H9 (cell line): ENCODE measurements around the gene DHRS1. TPM values are rescaled to one million over a fixed set of nuclear protein-coding genes. Genes with fewer than 3 reads are reported as not detected.
A peak's percentile ranks its signal among the peaks of the same experiment; 100 is the strongest.

Experiments used
- DNase-seq: peaks from one replicate; pipeline ENCODE4 v3.0.0-alpha.2; 2017
- H2AFZ ChIP-seq: one replicate; pipeline ENCODE4 v1.6.1; 2013; ENCODE audit warnings: mild to moderate bottlenecking, low read length, control low read depth, moderate library complexity
- H2AK5ac ChIP-seq: 2 replicates; pipeline ENCODE4 v1.6.1; 2013; ENCODE audit warnings: low read length, control low read depth, mixed read lengths; ENCODE audit not compliant: insufficient read length
- H2BK120ac ChIP-seq: one replicate; pipeline ENCODE4 v1.6.1; 2013; ENCODE audit warnings: low read depth, mild to moderate bottlenecking, low read length, control low read depth, inconsistent platforms; ENCODE audit not compliant: poor library complexity, severe bottlenecking
- H2BK12ac ChIP-seq: 2 replicates; pipeline ENCODE4 v1.6.1; 2013; ENCODE audit warnings: low read length, control low read depth, mixed read lengths, low read depth; ENCODE audit not compliant: insufficient read length
- H2BK15ac ChIP-seq: 2 replicates; pipeline ENCODE4 v1.6.1; 2013; ENCODE audit warnings: low read depth, low read length, control low read depth
- H2BK20ac ChIP-seq: one replicate; pipeline ENCODE4 v1.6.1; 2013; ENCODE audit warnings: low read depth, mild to moderate bottlenecking, low read length, control low read depth, inconsistent platforms; ENCODE audit not compliant: poor library complexity, severe bottlenecking
- H2BK5ac ChIP-seq: 2 replicates; pipeline ENCODE4 v1.6.1; 2013; ENCODE audit warnings: low read length, control low read depth, mixed read lengths; ENCODE audit not compliant: insufficient read length
- H3K14ac ChIP-seq: 2 replicates; pipeline ENCODE4 v1.6.1; 2013; ENCODE audit warnings: low read length, control low read depth; ENCODE audit not compliant: insufficient read depth
- H3K18ac ChIP-seq: 2 replicates; pipeline ENCODE4 v1.6.1; 2013; ENCODE audit warnings: low read depth, mild to moderate bottlenecking, mixed read lengths, low read length, control low read depth; ENCODE audit not compliant: insufficient read length
- H3K23ac ChIP-seq: 2 replicates; pipeline ENCODE4 v1.6.1; 2013; ENCODE audit warnings: low read length, control low read depth, mixed read lengths, low read depth; ENCODE audit not compliant: insufficient read length
- H3K23me2 ChIP-seq: 2 replicates; pipeline ENCODE4 v1.6.1; 2013; ENCODE audit warnings: low read depth, mild to moderate bottlenecking, mixed read lengths, low read length, control low read depth; ENCODE audit not compliant: insufficient read length, poor library complexity, severe bottlenecking
- H3K27ac ChIP-seq: 2 replicates; pipeline ENCODE4 v1.5.1; 2013; ENCODE audit warnings: low read length, control low read depth, mixed read lengths, low read depth; ENCODE audit not compliant: insufficient read length
- H3K27me3 ChIP-seq: 2 replicates; pipeline ENCODE4 v1.6.1; 2013; ENCODE audit warnings: low read length, control low read depth, inconsistent platforms; ENCODE audit not compliant: insufficient read depth
- H3K4ac ChIP-seq: 2 replicates; pipeline ENCODE4 v1.6.1; 2013; ENCODE audit warnings: low read depth, mild to moderate bottlenecking, control low read depth, inconsistent platforms, low read length, moderate library complexity
- H3K4me1 ChIP-seq: 2 replicates; pipeline ENCODE4 v1.6.1; 2013; ENCODE audit warnings: low read length, control low read depth, inconsistent platforms; ENCODE audit not compliant: insufficient read depth
- H3K4me2 ChIP-seq: 2 replicates; pipeline ENCODE4 v1.6.1; 2013; ENCODE audit warnings: low read length, control low read depth, mixed read lengths; ENCODE audit not compliant: insufficient read length, insufficient read depth
- H3K56ac ChIP-seq: 2 replicates; pipeline ENCODE4 v1.6.1; 2013; ENCODE audit warnings: low read depth, mild to moderate bottlenecking, mixed read lengths, low read length, control low read depth; ENCODE audit not compliant: insufficient read length
- H3K79me1 ChIP-seq: 2 replicates; pipeline ENCODE4 v1.6.1; 2013; ENCODE audit warnings: low read depth, mild to moderate bottlenecking, moderate library complexity, low read length, control low read depth, inconsistent platforms; ENCODE audit not compliant: insufficient read depth, poor library complexity, severe bottlenecking
- H3K79me2 ChIP-seq: 2 replicates; pipeline ENCODE4 v1.6.1; 2013; ENCODE audit warnings: low read length, control low read depth, inconsistent platforms; ENCODE audit not compliant: insufficient read depth
- H3K9ac ChIP-seq: 2 replicates; pipeline ENCODE4 v1.6.1; 2013; ENCODE audit warnings: low read length, control low read depth, mixed read lengths; ENCODE audit not compliant: insufficient read length; ENCODE audit errors: extremely low read depth
- H3K9me3 ChIP-seq: one replicate; pipeline ENCODE4 v1.6.1; 2013; ENCODE audit warnings: low read depth, low read length, inconsistent platforms; ENCODE audit not compliant: control insufficient read depth
- H3T11ph ChIP-seq: one replicate; pipeline ENCODE4 v1.6.1; 2013; ENCODE audit warnings: mild to moderate bottlenecking, low read length, control low read depth, inconsistent platforms
- H4K20me1 ChIP-seq: one replicate; pipeline ENCODE4 v1.6.1; 2013; ENCODE audit not compliant: control insufficient read depth, insufficient read length, insufficient read depth
- H4K5ac ChIP-seq: 2 replicates; pipeline ENCODE4 v1.6.1; 2013; ENCODE audit warnings: low read depth, mild to moderate bottlenecking, mixed read lengths, low read length, control low read depth; ENCODE audit not compliant: insufficient read length
- H4K8ac ChIP-seq: replicated peaks from 2 replicates; pipeline ENCODE4 v1.6.1; 2013; ENCODE audit warnings: low read length, control low read depth, mixed read lengths, low read depth; ENCODE audit not compliant: insufficient read length
- H4K91ac ChIP-seq: 2 replicates; pipeline ENCODE4 v1.6.1; 2013; ENCODE audit warnings: low read depth, mild to moderate bottlenecking, moderate library complexity, mixed read lengths, low read length, control low read depth; ENCODE audit not compliant: insufficient read length
- H3K27ac Mint-ChIP-seq, 3 experiments: 2 replicates in 2 of 3; 3 replicates in 1 of 3; pipeline ENCODE4 v1.8.0; 2020 to 2021; ENCODE audit warnings: mixed read lengths in 3 of 3, mild to moderate bottlenecking in 1 of 3, moderate library complexity in 1 of 3
- H3K27me3 Mint-ChIP-seq: 2 replicates; pipeline ENCODE4 v1.8.0; 2021; ENCODE audit warnings: low read depth, mild to moderate bottlenecking, moderate library complexity, mixed read lengths
- H3K36me3 Mint-ChIP-seq, 3 experiments: 2 replicates in 2 of 3; 3 replicates in 1 of 3; pipeline ENCODE4 v1.8.0; 2020 to 2021; ENCODE audit warnings: low read depth in 3 of 3, mixed read lengths in 3 of 3; ENCODE audit not compliant: insufficient read depth in 1 of 3
- H3K4me1 Mint-ChIP-seq, 2 experiments: 2 replicates each; pipeline ENCODE4 v1.8.0; 2020; ENCODE audit warnings: mixed read lengths in 2 of 2
- H3K4me3 Mint-ChIP-seq, 2 experiments: 2 replicates in 1 of 2; 3 replicates in 1 of 2; pipeline ENCODE4 v1.8.0; 2020 to 2021; ENCODE audit warnings: mild to moderate bottlenecking in 2 of 2, mixed read lengths in 2 of 2, moderate library complexity in 1 of 2
- H3K9me3 Mint-ChIP-seq, 2 experiments: 2 replicates in 1 of 2; 3 replicates in 1 of 2; pipeline ENCODE4 v1.8.0; 2020; ENCODE audit warnings: mild to moderate bottlenecking in 2 of 2, mixed read lengths in 2 of 2, moderate library complexity in 1 of 2
- CTCF ChIP-seq: fragments of 200-600 bp; sonication (generic); conservative IDR thresholded peaks from 3 replicates; pipeline ENCODE4 v1.8.0; 2021; ENCODE audit warnings: antibody characterized with exemption, mild to moderate bottlenecking
- WGBS: extraction: QIAGEN DNeasy Blood & Tissue Kit; methylation state at CpG from one replicate; pipeline ENCODE4 v1.1.7; 2013; ENCODE audit warnings: missing lambda C conversion rate, low lambda C conversion rate, mixed read lengths; ENCODE audit not compliant: insufficient read length; ENCODE audit errors: extremely low coverage; 5-methylcytosine and 5-hydroxymethylcytosine counted together
- total RNA-seq: library from RNA; stranded (reverse); gene quantifications from 2 replicates; pipeline ENCODE4 v1.2.1, GENCODE V29; 2021

Gene DHRS1
- total RNA-seq, 1 experiment from 2014 or later, result 19.1 TPM

DNA sequence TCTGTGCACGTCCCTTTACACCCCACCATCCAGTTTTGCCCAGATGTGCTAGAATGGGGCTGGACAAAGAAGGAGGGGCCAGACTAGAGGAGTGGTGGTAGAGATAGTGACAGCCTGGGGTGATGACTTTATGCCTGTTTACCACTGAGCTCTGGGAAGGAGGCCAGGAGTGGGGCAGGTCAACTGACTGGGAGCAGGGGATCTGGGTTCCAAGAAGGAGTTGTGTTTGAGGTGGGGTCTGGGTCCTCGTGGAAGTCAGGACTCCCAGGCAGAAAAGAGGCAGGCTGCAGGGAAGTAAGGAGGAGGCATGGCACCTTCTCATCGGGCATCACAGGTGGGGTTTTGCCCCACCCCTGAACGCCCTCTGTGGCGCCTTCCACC lies 10.7 kb upstream of the DHRS1 start:
- Mint-ChIP-seq H3K4me1 (peaks cover 5 to 6% of the 10 kb centered on the region in 2 experiments; a peak in 3 of 4 replicates), H3K9me3 (no peaks in the 10 kb centered on the region), H3K4me3 (no peak overlapping the region; a peak in 1 of 5 replicates), H3K36me3 (peaks cover 11 to 47% (median 26%) of the 10 kb centered on the region in 3 experiments; a peak in 6 of 7 replicates), H3K27me3 (peaks cover 5% of the 10 kb centered on the region), H3K27ac (peak overlapping the region in 1 of 3 experiments; percentile 77; a peak in 1 of 7 replicates)
- Histone ChIP-seq H3K14ac (no peak overlapping the region), H4K8ac (no peak overlapping the region), H3K27ac (no peak overlapping the region), H2BK5ac (no peak overlapping the region), H4K5ac (no peak overlapping the region), H2AFZ (no peak overlapping the region), H3T11ph (no peak overlapping the region), H3K4ac (no peak overlapping the region), H2BK20ac (no peak overlapping the region), H3K9me3 (no peaks in the 10 kb centered on the region), H3K9ac (no peak overlapping the region), H4K91ac (no peak overlapping the region), H2AK5ac (no peak overlapping the region), H3K23me2 (no peaks in the 10 kb centered on the region), H2BK120ac (no peak overlapping the region), H3K56ac (no peak overlapping the region), H2BK15ac (no peak overlapping the region), H4K20me1 (no peaks in the 10 kb centered on the region), H3K27me3 (no peaks in the 10 kb centered on the region), H3K4me2 (no peak overlapping the region), H3K23ac (no peak overlapping the region), H3K18ac (no peak overlapping the region), H2BK12ac (no peak overlapping the region), H3K4me1 (no peaks in the 10 kb centered on the region), H3K79me1 (no peaks in the 10 kb centered on the region), H3K79me2 (no peaks in the 10 kb centered on the region)
- WGBS, result no CpG with 5 or more reads among the region's 5 CpGs
- no peak for TF ChIP-seq CTCF
- DNase-seq, result no peak
